Mesothelial cell of epicardium (in vitro differentiated cells): ENCODE measurements around the gene DPYSL4. TPM values are rescaled to one million over a fixed set of nuclear protein-coding genes. Genes with fewer than 3 reads are reported as not detected.

Experiments
- DNase-seq, 2 experiments: peaks; one replicate each; pipeline ENCODE4 v3.0.0; 2021; ENCODE audit warnings: low spot score in 2 of 2; ENCODE audit not compliant: unreplicated experiment in 2 of 2
- H3K27ac Mint-ChIP-seq: 2 replicates; pipeline ENCODE4 v1.8.0; 2021; ENCODE audit warnings: mixed read lengths
- H3K27me3 Mint-ChIP-seq: 2 replicates; pipeline ENCODE4 v1.8.0; 2021; ENCODE audit warnings: low read depth, mixed read lengths
- H3K36me3 Mint-ChIP-seq: 2 replicates; pipeline ENCODE4 v1.8.0; 2021; ENCODE audit warnings: mixed read lengths
- H3K4me1 Mint-ChIP-seq: 2 replicates; pipeline ENCODE4 v1.8.0; 2021; ENCODE audit warnings: mixed read lengths
- H3K4me3 Mint-ChIP-seq: 2 replicates; pipeline ENCODE4 v1.8.0; 2021; ENCODE audit warnings: mild to moderate bottlenecking, moderate library complexity, mixed read lengths
- H3K9me3 Mint-ChIP-seq: 2 replicates; pipeline ENCODE4 v1.8.0; 2021; ENCODE audit warnings: mixed read lengths
- total RNA-seq: library from RNA; stranded (reverse); gene quantifications from 3 replicates; pipeline ENCODE4 v1.2.1, GENCODE V29; 2021
- TF ChIP-seq, protein P1 (sequence below): fragments of 200-600 bp; sonication (generic); IDR thresholded peaks from one replicate; pipeline ENCODE4 v1.5.0; 2021; ENCODE audit warnings: antibody characterized with exemption; ENCODE audit not compliant: unreplicated experiment

Gene DPYSL4
- total RNA-seq, 1 donor from 2014 or later = 18.6 TPM

DNA sequence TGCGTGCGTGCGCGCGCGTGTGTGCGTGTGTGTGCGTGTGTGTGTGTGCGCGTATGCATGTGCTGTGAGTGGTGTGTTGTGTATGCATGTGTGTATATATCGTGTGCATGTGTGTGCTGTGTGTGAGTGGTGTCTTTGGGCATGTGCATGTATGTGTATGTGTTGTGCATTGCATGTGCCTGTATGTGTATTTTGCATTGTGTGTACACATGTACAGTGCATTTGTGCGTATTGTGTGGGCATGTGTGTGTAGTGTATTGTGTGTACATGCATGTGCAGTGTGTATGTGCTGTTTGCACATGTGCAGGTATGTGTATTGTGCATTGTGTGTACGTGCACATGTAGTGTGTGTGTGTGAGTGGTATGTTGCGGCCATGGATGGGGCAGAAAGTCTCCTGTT lies 6.0 kb upstream of the DPYSL4 start:
- Mint-ChIP-seq H3K27me3 (peaks cover 94% of the 10 kb centered on the region), H3K27ac (no peak overlapping the region)

DNA sequence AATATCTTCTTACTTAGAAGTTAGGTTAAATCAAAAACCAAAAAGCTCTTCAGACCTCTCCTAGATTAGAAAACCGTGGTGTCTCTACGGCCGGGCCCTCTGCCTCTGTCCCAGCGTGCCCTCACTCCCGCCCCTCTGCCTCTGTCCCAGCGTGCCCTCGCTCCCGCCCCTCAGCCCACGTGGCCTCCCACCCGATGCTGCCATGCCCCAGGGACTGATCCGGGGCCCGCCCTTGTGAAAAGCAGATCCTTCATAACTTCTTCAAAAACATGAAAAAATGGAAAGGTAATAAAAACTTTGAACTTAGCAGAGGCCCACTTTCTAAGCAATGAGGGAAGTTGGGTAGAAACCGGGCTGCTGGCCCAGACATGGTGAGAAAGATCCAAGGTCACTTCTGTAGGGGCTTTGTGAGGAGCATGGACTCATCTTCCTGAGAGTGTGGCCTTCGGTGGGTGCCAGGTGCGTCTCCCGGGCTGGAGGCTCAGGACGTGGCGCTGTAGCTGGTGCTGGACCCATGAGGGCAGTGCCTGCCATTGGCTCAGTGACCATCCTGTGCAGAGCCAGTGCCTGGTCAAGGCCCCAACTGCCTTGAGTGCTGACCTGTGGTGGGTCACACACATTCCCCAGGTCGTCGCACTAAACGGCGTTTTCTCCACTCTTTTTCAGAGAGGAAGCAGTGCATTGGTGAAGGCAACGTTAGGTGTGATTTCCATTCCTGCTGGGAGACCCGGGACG lies 4.9 kb upstream of the DPYSL4 start:
- H3K27me3 Mint-ChIP-seq = peaks cover 88% of the 10 kb centered on the region
- peaks cover 3% of the 10 kb centered on the region for H3K4me1 Mint-ChIP-seq
- H3K36me3 Mint-ChIP-seq = no peaks in the 10 kb centered on the region
- no peak overlapping the region for H3K27ac Mint-ChIP-seq
- no peak for DNase-seq
- no peak overlapping the region for H3K4me3 Mint-ChIP-seq
- TF ChIP-seq, protein P1, sequence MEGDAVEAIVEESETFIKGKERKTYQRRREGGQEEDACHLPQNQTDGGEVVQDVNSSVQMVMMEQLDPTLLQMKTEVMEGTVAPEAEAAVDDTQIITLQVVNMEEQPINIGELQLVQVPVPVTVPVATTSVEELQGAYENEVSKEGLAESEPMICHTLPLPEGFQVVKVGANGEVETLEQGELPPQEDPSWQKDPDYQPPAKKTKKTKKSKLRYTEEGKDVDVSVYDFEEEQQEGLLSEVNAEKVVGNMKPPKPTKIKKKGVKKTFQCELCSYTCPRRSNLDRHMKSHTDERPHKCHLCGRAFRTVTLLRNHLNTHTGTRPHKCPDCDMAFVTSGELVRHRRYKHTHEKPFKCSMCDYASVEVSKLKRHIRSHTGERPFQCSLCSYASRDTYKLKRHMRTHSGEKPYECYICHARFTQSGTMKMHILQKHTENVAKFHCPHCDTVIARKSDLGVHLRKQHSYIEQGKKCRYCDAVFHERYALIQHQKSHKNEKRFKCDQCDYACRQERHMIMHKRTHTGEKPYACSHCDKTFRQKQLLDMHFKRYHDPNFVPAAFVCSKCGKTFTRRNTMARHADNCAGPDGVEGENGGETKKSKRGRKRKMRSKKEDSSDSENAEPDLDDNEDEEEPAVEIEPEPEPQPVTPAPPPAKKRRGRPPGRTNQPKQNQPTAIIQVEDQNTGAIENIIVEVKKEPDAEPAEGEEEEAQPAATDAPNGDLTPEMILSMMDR = no peak
- no peaks in the 10 kb centered on the region for H3K9me3 Mint-ChIP-seq

More for the DNA sequence above, 6.0 kb upstream of the DPYSL4 start:
- TF ChIP-seq, protein P1 = no peak
- no peak for DNase-seq
- H3K9me3 Mint-ChIP-seq = no peaks in the 10 kb centered on the region
- peaks cover 3% of the 10 kb centered on the region for H3K4me1 Mint-ChIP-seq
- no peak overlapping the region for H3K4me3 Mint-ChIP-seq
- H3K36me3 Mint-ChIP-seq = no peaks in the 10 kb centered on the region

DNA sequence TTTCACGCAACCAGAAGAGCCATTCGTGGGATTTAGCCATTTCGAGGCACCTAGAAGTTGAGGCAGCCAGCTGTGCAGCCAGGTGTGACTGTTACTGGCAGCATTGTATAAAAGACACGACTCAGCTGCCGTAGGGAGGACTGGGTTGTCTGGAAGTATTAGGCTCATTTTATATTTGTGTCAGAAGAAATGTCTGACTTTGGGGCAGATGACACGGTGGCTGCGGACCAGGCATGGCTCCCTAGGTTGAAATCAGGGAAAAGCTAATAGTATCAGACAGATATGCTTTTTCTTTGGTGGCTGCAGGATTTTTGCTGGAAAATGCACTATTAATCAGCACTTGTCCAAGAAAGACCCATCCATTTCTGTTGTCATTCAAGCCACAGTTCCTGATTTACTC lies 4.2 kb upstream of the DPYSL4 start:
- Mint-ChIP-seq H3K27me3 (peaks cover 83% of the 10 kb centered on the region), H3K4me3 (no peak overlapping the region), H3K4me1 (peaks cover 3% of the 10 kb centered on the region)

DNA sequence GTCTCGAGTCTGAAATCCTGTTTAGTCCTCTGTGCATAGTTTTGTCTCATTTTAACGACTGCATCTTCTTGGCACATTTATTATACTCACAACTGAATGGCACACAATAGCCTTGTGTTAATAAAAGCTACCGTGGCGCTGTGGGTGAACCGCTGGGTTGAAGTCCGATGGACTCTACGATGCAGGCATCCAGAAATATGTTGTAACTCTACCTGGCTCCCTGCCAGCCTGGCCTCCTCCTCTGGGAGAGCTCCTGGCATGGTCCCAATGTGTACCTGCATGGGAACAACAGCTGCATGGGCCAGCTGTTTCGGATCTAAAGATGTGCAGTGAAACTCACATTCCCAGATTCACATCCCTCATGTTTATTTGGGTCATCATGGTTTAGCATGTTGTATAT lies 3.7 kb upstream of the DPYSL4 start:
- TF ChIP-seq, protein P1 = no peak
- H3K4me1 Mint-ChIP-seq = peaks cover 5% of the 10 kb centered on the region
- H3K36me3 Mint-ChIP-seq = no peaks in the 10 kb centered on the region
- H3K4me3 Mint-ChIP-seq = no peak overlapping the region
- peaks cover 83% of the 10 kb centered on the region for H3K27me3 Mint-ChIP-seq
- no peak for DNase-seq
- H3K9me3 Mint-ChIP-seq = no peaks in the 10 kb centered on the region
- no peak overlapping the region for H3K27ac Mint-ChIP-seq

More for the DNA sequence above, 4.2 kb upstream of the DPYSL4 start:
- Mint-ChIP-seq H3K27ac (no peak overlapping the region), H3K9me3 (no peaks in the 10 kb centered on the region), H3K36me3 (no peaks in the 10 kb centered on the region)
- DNase-seq = no peak
- TF ChIP-seq, protein P1 = no peak

DNA sequence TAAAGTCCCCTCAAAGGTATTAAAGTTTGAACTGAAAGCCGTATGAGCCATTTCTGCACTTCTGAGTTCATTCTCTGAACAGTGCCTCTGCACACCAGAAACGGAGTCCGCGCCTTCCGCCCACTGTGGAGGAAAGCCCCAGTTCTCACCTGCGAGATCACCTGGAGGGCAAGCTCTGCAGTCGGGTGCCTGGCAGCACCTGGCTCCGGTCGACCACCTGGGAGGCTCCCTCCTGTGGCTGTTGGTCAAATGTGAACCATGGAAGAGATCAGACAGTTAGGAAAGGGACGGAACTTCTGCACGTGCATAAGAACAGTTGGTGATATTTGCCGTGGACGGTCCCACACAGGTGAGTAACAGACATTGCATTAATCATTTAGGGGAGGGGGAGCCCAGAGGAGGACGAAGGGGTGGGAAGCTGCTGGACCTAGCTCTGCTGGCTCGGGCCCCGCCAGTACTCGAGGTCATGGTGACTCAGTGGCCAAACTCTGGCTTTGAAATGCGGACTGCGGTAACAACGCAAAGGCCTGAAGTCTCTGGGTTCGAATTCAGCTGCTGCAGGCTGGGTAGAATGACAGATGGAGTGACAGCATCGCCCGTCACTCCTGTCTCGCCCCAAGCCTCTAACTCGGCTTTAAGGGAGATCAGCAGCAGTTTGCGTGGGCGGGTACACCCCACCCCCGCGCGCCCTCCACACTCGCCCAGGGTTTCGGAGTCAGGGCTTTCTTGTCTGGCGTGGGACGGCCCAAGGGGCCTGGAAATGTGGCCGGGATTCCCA lies 1.7 kb upstream of the DPYSL4 start:
- H3K4me3 Mint-ChIP-seq = peak overlapping the region; percentile 47
- H3K4me1 Mint-ChIP-seq = peaks cover 5% of the 10 kb centered on the region
- H3K27ac Mint-ChIP-seq = no peak overlapping the region
- peaks cover 83% of the 10 kb centered on the region for H3K27me3 Mint-ChIP-seq
- H3K36me3 Mint-ChIP-seq = no peaks in the 10 kb centered on the region
- H3K9me3 Mint-ChIP-seq = no peaks in the 10 kb centered on the region
- TF ChIP-seq, protein P1 = no peak
- no peak for DNase-seq
